ENCODE results near the gene FAM20C.

The FAM20C gene

DNA sequence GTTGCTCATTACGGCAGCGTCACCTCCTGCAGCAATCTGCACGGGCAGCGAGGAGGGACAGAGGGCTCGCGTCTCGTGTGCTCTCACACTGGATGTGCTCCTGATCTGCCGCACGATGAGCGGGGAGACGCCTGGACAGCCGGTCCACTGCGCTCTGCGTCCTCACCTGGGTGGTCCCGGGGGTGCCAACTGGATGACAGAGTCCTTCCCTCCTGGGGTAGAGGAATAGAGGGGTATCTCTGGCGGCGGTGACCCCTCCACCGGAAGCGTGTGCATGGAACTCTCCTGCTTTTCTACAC is 3.4 kb downstream of the FAM20C start:
- Histone ChIP-seq H3K4me3 (replicated peaks; ENCODE audit: insufficient read depth, low read length) (no peak overlapping the region), H3K27me3 (ENCODE audit: insufficient read depth, poor library complexity, severe bottlenecking) (peaks cover 8% of the 10 kb centered on the region), H3K27ac (replicated peaks) (no peak overlapping the region)
- no peak for DNase-seq (ENCODE audit: low read depth in 1 of 2, low spot score in 1 of 2)
- TF ChIP-seq GABPA (IDR thresholded peaks at IDR 0.05; ENCODE audit: low read depth) (no peak), SPI1 (IDR thresholded peaks at IDR 0.05; ENCODE audit: borderline replicate concordance, low read depth) (no peak), POLR2AphosphoS5 (IDR thresholded peaks at IDR 0.05; ENCODE audit: low read depth) (no peak)
- TF ChIP-seq, protein P1, sequence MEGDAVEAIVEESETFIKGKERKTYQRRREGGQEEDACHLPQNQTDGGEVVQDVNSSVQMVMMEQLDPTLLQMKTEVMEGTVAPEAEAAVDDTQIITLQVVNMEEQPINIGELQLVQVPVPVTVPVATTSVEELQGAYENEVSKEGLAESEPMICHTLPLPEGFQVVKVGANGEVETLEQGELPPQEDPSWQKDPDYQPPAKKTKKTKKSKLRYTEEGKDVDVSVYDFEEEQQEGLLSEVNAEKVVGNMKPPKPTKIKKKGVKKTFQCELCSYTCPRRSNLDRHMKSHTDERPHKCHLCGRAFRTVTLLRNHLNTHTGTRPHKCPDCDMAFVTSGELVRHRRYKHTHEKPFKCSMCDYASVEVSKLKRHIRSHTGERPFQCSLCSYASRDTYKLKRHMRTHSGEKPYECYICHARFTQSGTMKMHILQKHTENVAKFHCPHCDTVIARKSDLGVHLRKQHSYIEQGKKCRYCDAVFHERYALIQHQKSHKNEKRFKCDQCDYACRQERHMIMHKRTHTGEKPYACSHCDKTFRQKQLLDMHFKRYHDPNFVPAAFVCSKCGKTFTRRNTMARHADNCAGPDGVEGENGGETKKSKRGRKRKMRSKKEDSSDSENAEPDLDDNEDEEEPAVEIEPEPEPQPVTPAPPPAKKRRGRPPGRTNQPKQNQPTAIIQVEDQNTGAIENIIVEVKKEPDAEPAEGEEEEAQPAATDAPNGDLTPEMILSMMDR (IDR thresholded peaks at IDR 0.05; ENCODE audit: insufficient read depth, low read length), result no peak
- TF ChIP-seq, protein P2, sequence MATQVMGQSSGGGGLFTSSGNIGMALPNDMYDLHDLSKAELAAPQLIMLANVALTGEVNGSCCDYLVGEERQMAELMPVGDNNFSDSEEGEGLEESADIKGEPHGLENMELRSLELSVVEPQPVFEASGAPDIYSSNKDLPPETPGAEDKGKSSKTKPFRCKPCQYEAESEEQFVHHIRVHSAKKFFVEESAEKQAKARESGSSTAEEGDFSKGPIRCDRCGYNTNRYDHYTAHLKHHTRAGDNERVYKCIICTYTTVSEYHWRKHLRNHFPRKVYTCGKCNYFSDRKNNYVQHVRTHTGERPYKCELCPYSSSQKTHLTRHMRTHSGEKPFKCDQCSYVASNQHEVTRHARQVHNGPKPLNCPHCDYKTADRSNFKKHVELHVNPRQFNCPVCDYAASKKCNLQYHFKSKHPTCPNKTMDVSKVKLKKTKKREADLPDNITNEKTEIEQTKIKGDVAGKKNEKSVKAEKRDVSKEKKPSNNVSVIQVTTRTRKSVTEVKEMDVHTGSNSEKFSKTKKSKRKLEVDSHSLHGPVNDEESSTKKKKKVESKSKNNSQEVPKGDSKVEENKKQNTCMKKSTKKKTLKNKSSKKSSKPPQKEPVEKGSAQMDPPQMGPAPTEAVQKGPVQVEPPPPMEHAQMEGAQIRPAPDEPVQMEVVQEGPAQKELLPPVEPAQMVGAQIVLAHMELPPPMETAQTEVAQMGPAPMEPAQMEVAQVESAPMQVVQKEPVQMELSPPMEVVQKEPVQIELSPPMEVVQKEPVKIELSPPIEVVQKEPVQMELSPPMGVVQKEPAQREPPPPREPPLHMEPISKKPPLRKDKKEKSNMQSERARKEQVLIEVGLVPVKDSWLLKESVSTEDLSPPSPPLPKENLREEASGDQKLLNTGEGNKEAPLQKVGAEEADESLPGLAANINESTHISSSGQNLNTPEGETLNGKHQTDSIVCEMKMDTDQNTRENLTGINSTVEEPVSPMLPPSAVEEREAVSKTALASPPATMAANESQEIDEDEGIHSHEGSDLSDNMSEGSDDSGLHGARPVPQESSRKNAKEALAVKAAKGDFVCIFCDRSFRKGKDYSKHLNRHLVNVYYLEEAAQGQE (IDR thresholded peaks at IDR 0.05; ENCODE audit: insufficient replicate concordance, low read depth), result no peak

DNA sequence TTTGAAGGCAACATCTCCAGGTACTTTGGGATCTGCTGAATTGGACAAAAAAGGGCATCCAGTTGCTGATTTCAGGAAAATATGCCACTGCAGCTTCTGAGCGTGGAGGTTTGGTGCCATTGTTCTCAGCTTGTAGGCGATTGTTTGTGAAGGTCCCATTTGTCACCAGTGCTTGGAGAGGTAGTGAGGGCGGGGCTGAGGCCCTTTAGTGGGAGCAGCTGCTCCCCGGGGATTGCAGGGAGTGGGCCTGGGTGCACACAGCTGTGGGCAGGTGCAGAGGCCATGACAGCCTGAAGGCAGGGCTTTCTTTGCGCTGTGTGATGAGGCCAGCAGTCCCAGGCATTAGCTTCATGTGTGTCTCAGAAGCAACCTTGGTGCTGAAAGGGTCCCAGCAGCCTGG is 3.9 kb downstream of the FAM20C start:
- TF ChIP-seq, protein P2 (IDR thresholded peaks at IDR 0.05; ENCODE audit: insufficient replicate concordance, low read depth), result no peak
- TF ChIP-seq SPI1 (IDR thresholded peaks at IDR 0.05; ENCODE audit: borderline replicate concordance, low read depth) (no peak), POLR2AphosphoS5 (IDR thresholded peaks at IDR 0.05; ENCODE audit: low read depth) (no peak), GABPA (IDR thresholded peaks at IDR 0.05; ENCODE audit: low read depth) (no peak)
- TF ChIP-seq, protein P1 (IDR thresholded peaks at IDR 0.05; ENCODE audit: insufficient read depth, low read length), result no peak
- H3K4me3 ChIP-seq (replicated peaks; ENCODE audit: insufficient read depth, low read length), result no peak overlapping the region
- H3K27ac ChIP-seq (replicated peaks), result no peak overlapping the region
- DNase-seq (ENCODE audit: low read depth in 1 of 2, low spot score in 1 of 2), result no peak
- peaks cover 7% of the 10 kb centered on the region for H3K27me3 ChIP-seq (ENCODE audit: insufficient read depth, poor library complexity, severe bottlenecking)

DNA sequence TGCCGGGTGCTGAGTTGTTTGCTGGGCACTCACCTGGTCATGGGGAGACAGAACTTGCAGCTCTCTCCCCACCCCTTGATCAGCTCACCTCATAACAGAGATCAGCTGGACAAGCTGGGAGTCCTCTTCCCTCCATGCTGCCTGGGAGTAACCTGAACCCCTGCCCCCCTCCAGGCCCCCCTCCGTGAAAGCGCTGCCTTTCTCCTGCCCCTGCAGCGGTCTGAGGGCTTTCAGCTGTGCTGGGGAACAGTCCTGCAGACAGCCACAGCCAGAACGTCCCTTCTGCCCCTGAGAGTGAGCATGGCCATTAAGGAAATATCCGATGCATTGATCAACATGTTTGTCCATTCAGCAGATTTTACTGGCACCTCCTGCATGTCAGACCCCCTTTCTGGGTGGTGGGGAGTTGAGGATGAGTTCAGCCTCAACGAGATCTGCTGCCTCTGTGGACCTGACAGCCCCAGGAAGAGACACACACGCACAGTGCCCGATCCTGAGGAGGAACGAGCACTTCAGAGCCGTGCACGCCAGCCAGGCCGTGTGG is 4.5 kb downstream of the FAM20C start:
- no peak for DNase-seq (ENCODE audit: low read depth in 1 of 2, low spot score in 1 of 2)
- Histone ChIP-seq H3K27me3 (ENCODE audit: insufficient read depth, poor library complexity, severe bottlenecking) (peaks cover 4% of the 10 kb centered on the region), H3K4me3 (replicated peaks; ENCODE audit: insufficient read depth, low read length) (no peak overlapping the region), H3K27ac (replicated peaks) (no peak overlapping the region)
- TF ChIP-seq, protein P2 (IDR thresholded peaks at IDR 0.05; ENCODE audit: insufficient replicate concordance, low read depth), result no peak

Data from HL-60 (cell line).